ENCODE data around the gene PRDM9. TPM values are rescaled to one million over a fixed set of nuclear protein-coding genes. Genes with fewer than 3 reads are reported as not detected.
"Not testable (repeated sequence)": the region's sequence is repeated elsewhere in the genome, so short reads cannot be mapped to it uniquely, and the experiment has no call there.

Gene PRDM9
- total RNA-seq, result not detected

GRCh38 chr5:23507278-23507685 lies at the start of gene PRDM9:
TSS of gene PRDM9 (plus strand) at chr5:23507609. CDS start at chr5:23509034, 1,425 bp downstream.
- DNase-seq, result peak; percentile 66

GRCh38 chr5:23457780-23458179 lies 49.6 kb upstream of the PRDM9 start:
- DNase-seq, result no peak

GRCh38 chr5:23459214-23459613 lies 48.2 kb upstream of the PRDM9 start:
- no peak for DNase-seq

- no peak for DNase-seq
Measured at GRCh38 chr5:23461576-23461975, 45.8 kb upstream of the PRDM9 start.

- no peak for DNase-seq
Measured at GRCh38 chr5:23466401-23466912, 41.0 kb upstream of the PRDM9 start.

GRCh38 chr5:23468658-23469057 lies 38.8 kb upstream of the PRDM9 start:
- DNase-seq, result no peak

- no peak for DNase-seq
Measured at GRCh38 chr5:23473915-23474314, 33.5 kb upstream of the PRDM9 start.

- DNase-seq, result no peak
Measured at GRCh38 chr5:23474315-23474714, 33.1 kb upstream of the PRDM9 start.

GRCh38 chr5:23476580-23476979 lies 30.8 kb upstream of the PRDM9 start:
- DNase-seq, result no peak

- no peak for DNase-seq
Measured at GRCh38 chr5:23482642-23483041, 24.8 kb upstream of the PRDM9 start.

- DNase-seq, result no peak
Measured at GRCh38 chr5:23483090-23483489, 24.3 kb upstream of the PRDM9 start.

- no peak for DNase-seq
Measured at GRCh38 chr5:23484096-23484495, 23.3 kb upstream of the PRDM9 start.

- not testable (repeated sequence) for DNase-seq
Measured at GRCh38 chr5:23486227-23486626, 21.2 kb upstream of the PRDM9 start.

GRCh38 chr5:23490993-23491392 lies 16.4 kb upstream of the PRDM9 start:
- no peak for DNase-seq

- DNase-seq, result no peak
Measured at GRCh38 chr5:23494558-23494957, 12.9 kb upstream of the PRDM9 start.

- no peak for DNase-seq
Measured at GRCh38 chr5:23496576-23496975, 10.8 kb upstream of the PRDM9 start.

GRCh38 chr5:23506329-23507236 lies 826 bp upstream of the PRDM9 start:
- DNase-seq, result peak; percentile 51

GRCh38 chr5:23510434-23510833 lies 3.0 kb downstream of the PRDM9 start:
- not testable (repeated sequence) for DNase-seq

GRCh38 chr5:23522553-23522952 lies 15.1 kb downstream of the PRDM9 start:
- no peak for DNase-seq

GRCh38 chr5:23523031-23523430 lies 15.6 kb downstream of the PRDM9 start:
- no peak for DNase-seq

GRCh38 chr5:23523998-23524397 lies 16.6 kb downstream of the PRDM9 start:
- DNase-seq, result no peak

- no peak for DNase-seq
Measured at GRCh38 chr5:23525751-23526150, 18.3 kb downstream of the PRDM9 start.

- not testable (repeated sequence) for DNase-seq
Measured at GRCh38 chr5:23526616-23527015, 19.2 kb downstream of the PRDM9 start.
